ENCODE results near the gene TCOF1. TPM values are rescaled to one million over a fixed set of nuclear protein-coding genes. Genes with fewer than 3 reads are reported as not detected.
A peak's percentile ranks its signal among the peaks of the same experiment; 100 is the strongest.

The TCOF1 gene, protein sequence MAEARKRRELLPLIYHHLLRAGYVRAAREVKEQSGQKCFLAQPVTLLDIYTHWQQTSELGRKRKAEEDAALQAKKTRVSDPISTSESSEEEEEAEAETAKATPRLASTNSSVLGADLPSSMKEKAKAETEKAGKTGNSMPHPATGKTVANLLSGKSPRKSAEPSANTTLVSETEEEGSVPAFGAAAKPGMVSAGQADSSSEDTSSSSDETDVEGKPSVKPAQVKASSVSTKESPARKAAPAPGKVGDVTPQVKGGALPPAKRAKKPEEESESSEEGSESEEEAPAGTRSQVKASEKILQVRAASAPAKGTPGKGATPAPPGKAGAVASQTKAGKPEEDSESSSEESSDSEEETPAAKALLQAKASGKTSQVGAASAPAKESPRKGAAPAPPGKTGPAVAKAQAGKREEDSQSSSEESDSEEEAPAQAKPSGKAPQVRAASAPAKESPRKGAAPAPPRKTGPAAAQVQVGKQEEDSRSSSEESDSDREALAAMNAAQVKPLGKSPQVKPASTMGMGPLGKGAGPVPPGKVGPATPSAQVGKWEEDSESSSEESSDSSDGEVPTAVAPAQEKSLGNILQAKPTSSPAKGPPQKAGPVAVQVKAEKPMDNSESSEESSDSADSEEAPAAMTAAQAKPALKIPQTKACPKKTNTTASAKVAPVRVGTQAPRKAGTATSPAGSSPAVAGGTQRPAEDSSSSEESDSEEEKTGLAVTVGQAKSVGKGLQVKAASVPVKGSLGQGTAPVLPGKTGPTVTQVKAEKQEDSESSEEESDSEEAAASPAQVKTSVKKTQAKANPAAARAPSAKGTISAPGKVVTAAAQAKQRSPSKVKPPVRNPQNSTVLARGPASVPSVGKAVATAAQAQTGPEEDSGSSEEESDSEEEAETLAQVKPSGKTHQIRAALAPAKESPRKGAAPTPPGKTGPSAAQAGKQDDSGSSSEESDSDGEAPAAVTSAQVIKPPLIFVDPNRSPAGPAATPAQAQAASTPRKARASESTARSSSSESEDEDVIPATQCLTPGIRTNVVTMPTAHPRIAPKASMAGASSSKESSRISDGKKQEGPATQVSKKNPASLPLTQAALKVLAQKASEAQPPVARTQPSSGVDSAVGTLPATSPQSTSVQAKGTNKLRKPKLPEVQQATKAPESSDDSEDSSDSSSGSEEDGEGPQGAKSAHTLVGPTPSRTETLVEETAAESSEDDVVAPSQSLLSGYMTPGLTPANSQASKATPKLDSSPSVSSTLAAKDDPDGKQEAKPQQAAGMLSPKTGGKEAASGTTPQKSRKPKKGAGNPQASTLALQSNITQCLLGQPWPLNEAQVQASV (N-terminal part only)
- total RNA-seq (2021; fragmentation: NEBNext Ultra II Directional; extraction: Animal tissue kit (Norgen Biotek cat#: 25700)): 10 to 100 TPM; 30.8 to 44.6 (median 38.5) TPM
- long read RNA-seq, partial matches to known transcripts: 16 of 22 reads
- long read RNA-seq, other reads (novel, unspliced or antisense): 6 of 22 reads

DNA sequence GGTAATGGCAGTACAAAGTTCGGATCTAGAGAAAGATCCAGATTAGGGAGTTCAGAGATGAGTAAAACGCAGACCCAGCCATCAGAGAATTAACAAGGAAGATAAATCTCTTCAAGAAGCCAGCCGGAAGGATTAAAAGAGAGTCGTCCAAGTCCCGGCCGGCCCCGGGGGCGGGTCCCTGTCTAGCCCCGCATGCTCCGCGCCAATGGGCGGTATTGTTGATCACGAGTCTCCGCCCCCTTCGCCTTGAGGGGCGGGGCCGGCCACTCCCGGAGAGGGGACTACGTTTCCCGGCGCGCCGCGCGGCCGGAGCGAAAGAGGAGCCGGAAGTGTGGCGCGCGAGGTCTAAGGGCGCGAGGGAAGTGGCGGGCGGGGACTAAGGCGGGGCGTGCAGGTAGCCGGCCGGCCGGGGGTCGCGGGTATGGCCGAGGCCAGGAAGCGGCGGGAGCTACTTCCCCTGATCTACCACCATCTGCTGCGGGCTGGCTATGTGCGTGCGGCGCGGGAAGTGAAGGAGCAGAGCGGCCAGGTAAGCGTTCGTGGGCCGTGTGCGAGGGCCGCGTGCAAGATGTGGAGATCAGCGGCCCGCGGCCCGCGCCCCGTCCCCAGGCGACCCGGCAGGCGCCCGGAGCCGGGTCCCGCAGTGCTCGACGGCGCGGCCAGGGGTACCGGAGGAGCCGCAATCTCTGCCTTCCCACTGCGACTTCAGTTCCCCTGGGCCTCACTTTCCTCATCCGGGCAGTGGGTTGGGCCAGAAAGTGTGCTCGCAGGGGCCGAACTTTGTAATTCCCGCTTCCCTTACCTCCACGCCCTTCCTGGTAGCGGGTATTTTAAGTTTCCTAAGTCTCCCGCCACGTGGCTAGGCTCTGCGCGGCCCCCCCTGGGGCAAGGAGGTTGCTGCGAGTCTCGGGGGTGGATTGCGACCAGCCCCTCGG, at the start of gene TCOF1:
TSS of gene TCOF1 (plus strand) at position 372 of the 935 bp plus-strand sequence. CDS start at position 422, 50 bp downstream.
- no peaks in the 10 kb centered on the region for H3K9me3 Mint-ChIP-seq
- DNase-seq: peak; percentile 88
- peak within 1 kb of the TSS; percentile 76 for H3K27ac Mint-ChIP-seq
- TF ChIP-seq, protein P1, sequence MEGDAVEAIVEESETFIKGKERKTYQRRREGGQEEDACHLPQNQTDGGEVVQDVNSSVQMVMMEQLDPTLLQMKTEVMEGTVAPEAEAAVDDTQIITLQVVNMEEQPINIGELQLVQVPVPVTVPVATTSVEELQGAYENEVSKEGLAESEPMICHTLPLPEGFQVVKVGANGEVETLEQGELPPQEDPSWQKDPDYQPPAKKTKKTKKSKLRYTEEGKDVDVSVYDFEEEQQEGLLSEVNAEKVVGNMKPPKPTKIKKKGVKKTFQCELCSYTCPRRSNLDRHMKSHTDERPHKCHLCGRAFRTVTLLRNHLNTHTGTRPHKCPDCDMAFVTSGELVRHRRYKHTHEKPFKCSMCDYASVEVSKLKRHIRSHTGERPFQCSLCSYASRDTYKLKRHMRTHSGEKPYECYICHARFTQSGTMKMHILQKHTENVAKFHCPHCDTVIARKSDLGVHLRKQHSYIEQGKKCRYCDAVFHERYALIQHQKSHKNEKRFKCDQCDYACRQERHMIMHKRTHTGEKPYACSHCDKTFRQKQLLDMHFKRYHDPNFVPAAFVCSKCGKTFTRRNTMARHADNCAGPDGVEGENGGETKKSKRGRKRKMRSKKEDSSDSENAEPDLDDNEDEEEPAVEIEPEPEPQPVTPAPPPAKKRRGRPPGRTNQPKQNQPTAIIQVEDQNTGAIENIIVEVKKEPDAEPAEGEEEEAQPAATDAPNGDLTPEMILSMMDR (IDR thresholded peaks at IDR 0.05): no peak
- H3K27me3 Mint-ChIP-seq (ENCODE audit: insufficient read depth): no peaks in the 10 kb centered on the region; the same call in 1 of the 2 replicates
- peaks cover 22% of the 10 kb centered on the region for H3K4me1 Mint-ChIP-seq (ENCODE audit: low read depth)
- peaks cover 14% of the 10 kb centered on the region for H3K36me3 Mint-ChIP-seq (ENCODE audit: low read depth)
- H3K4me3 Mint-ChIP-seq: peak within 1 kb of the TSS; percentile 89

DNA sequence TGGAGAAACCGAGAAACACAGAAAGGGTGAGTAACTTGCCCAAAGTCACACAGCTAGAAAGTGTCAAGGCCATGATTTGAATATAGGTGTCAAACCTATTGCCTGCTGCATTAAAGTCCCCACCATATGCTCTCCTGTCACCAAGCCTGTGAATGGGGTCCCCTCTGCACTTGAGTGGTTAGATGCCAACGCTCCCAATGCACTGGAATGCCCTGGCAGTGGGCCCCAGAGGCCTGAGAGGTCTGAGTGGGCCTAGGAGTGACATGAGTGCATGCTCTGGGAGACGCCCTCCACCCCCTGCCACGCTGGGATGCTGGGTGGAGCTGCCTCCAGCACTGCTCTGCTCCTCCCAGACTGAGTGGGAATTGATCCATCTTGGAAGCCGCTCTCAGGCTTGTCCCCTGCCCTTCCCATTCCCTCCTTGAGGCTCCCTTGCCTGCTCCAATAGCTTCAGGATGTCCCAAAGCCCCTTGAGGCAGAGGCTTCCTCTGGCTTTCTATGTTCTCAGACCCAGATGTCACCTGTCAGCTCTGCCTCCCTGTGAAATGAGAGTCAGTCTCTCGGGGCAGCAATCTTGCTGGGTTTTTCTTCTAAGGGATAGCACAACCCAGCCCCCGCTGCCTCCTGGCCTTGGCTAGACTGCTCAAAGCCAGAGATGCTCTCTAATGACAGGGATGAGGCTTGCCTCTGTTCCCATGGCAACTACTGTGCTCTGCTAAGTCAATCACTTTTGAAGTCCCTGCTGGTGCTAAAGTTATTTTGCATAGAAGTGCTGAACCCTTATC, 48.2 kb upstream of the TCOF1 start:
- no peak overlapping the region for H3K27ac Mint-ChIP-seq
- TF ChIP-seq, protein P1 (IDR thresholded peaks at IDR 0.05): no peak
- H3K9me3 Mint-ChIP-seq: no peaks in the 10 kb centered on the region
- H3K4me1 Mint-ChIP-seq (ENCODE audit: low read depth): peaks cover 54% of the 10 kb centered on the region
- no peaks in the 10 kb centered on the region for H3K27me3 Mint-ChIP-seq (ENCODE audit: insufficient read depth)
- H3K4me3 Mint-ChIP-seq: no peak overlapping the region
- DNase-seq: no peak
- H3K36me3 Mint-ChIP-seq (ENCODE audit: low read depth): no peaks in the 10 kb centered on the region

DNA sequence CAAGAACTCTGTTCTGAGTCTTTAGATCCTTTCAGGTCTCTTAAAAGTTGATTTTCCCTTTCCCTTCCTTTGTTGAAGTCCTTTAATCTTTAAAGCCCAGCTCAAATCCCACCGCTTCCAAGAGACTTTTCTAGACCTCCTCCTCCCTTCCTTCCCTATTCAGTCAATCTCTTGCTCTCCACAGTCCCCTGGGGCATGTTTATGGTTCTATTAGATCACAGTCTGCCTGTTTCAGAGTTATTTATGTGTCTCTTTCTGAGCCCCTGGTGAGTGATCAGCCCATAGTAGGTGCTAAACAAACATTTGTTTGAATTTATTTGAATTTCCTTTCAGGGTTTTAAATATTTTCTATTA, 47.6 kb upstream of the TCOF1 start:
- DNase-seq: no peak
- Mint-ChIP-seq H3K9me3 (no peaks in the 10 kb centered on the region), H3K27ac (no peak overlapping the region), H3K4me1 (ENCODE audit: low read depth) (peaks cover 58% of the 10 kb centered on the region), H3K27me3 (ENCODE audit: insufficient read depth) (peaks cover 2% of the 10 kb centered on the region; the same call in 1 of the 2 replicates), H3K36me3 (ENCODE audit: low read depth) (no peaks in the 10 kb centered on the region), H3K4me3 (no peak overlapping the region)
- TF ChIP-seq, protein P1 (IDR thresholded peaks at IDR 0.05): no peak

DNA sequence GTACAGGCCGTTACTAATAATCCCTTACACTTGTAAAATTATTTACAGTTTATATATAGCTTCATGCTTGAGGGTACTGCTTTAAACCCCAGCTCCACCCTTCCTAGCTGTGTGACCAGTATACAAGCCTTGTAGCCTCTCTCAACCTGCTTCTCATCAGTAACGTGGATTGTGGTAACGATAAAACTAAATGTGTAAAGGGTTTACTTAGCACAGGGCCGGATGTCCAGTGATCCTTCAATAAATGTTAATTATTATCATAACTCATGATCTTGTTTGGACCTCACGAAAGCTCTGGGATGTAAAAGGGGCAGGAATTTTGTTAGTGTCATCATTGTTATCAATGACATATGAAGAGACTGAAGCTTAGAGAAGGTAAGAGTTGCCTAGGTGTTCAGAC, 47.3 kb upstream of the TCOF1 start:
- TF ChIP-seq, protein P1 (IDR thresholded peaks at IDR 0.05): no peak
- Mint-ChIP-seq H3K36me3 (ENCODE audit: low read depth) (no peaks in the 10 kb centered on the region), H3K4me1 (ENCODE audit: low read depth) (peaks cover 59% of the 10 kb centered on the region), H3K9me3 (no peaks in the 10 kb centered on the region), H3K27ac (no peak overlapping the region), H3K4me3 (no peak overlapping the region), H3K27me3 (ENCODE audit: insufficient read depth) (peaks cover 2% of the 10 kb centered on the region; the same call in 1 of the 2 replicates)
- DNase-seq: no peak

Data from HFFc6 (cell line).